Stimulated activated CD4-positive, alpha-beta T cell treated with anti-CD3 and anti-CD28 coated beads, Interleukin-4, amount 100 ng/mL, for 24 hours (primary cell): ENCODE results near the gene NGFR.

Experiments used
- DNase-seq: peaks from one replicate; pipeline ENCODE4 v3.0.0-alpha.2; 2020

NGFR gene

DNA sequence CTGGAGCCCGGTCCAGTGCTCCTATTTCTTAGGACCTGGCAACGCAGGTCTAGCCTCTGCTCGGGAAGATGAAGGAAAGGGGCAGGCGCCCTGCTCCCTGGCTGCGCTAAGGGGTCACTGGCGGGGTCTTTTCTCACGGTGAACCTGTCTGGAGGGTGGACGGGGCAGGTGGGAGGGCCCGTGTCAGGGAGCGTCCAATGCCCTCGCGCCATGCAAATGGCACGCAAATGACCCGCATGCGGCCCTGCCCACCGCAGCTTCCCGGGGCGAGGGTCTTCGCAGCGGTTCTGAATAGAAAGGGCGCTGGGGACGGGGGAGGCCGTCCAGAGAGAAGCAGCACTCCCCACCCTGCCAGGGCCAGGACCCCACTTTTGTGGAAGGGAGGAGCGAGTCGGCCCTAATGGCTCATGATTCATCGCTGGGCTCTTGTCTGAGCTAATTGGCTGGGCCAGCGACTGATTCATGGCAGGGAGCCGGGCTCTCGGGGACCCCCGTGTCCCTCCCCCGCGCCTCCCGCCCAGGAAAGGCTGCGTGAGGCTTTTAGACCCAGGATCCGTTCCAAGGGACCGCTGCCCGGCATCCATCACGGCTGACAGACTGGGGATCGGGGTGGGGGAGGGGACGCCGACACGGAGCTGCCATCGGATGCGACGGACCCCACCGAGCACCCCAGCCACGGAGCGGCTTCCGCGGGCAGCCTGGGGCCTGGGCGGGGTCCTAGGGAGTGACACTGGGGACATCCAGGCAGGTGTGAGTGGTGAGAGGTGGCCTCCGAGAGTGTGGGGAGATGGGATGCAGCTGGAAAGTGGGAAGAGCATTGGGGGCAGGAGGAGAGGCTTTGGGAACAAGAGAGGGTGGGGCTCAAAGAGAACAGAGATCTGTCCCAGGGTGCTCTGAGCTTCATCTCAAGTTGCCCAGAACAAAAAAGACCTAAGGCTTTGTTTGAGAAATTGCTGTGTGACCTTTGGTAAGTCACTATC, 25.0 kb upstream of the NGFR start:
- DNase-seq = no peak

DNA sequence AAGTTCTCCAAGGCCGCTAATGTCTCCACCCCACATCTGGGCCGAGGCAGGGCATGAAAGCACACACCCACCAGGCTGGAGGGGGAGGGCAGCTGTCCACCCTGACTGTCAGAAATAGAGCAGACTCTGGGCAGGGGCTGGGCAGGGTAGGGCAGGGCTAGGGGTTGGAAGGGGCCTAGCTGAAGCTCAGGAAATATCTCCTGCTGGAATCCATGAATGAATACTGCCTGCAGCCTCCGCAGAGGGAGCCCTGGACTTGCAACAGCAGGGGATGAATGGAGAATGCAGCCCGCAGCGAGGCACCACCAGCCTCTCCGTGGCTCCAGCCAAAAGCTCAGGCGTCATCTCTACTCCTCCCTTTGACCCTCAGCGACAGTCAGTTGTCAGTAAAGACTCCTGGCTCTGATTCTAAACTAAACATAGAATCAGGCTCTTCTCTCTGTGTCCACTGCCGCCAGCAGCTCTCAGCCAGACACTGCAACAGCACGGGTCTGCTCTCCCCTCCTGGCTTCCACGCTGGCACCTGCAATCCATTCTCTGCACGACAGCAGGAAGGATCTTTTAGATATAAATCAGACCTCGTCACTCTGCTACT, 23.9 kb upstream of the NGFR start:
- no peak for DNase-seq

DNA sequence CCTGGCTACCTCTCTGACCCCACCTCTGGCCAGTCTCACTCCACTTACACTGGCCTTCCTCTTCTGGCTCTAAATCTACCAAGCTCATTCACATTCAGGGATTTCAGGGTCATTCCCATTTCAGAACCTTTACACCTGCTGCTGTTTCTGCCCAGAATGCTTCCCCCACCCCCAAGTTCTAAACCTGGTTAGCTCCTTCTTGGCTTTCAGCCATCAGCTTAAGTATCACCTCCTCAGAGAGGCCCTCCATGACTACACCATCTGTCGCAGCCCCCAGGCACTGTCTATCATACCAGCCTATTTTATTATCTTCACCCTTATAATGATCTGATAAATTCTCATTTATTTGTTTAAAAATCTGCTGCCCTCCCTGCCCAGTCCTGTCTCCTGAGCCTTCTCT, 23.3 kb upstream of the NGFR start:
- no peak for DNase-seq

DNA sequence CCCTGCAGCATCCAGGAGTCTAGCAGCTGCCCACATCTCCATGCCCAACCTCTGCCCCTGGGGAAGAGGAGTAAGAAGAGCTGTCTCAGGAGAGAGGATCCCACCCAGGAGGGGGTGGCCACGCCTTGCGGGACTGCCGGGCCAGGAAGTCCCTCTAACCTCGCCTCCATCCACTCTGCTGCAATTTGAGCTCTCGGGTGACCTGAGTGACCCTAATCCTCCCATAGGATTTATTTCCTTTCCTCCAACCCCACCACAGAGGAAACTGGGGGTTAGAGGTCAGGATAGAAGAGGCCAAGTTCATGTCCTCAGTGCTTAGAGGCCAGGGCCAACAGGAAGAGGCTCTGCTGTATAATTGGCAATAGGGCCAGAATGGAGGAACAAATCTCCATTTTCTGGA, 22.6 kb upstream of the NGFR start:
- DNase-seq = no peak

DNA sequence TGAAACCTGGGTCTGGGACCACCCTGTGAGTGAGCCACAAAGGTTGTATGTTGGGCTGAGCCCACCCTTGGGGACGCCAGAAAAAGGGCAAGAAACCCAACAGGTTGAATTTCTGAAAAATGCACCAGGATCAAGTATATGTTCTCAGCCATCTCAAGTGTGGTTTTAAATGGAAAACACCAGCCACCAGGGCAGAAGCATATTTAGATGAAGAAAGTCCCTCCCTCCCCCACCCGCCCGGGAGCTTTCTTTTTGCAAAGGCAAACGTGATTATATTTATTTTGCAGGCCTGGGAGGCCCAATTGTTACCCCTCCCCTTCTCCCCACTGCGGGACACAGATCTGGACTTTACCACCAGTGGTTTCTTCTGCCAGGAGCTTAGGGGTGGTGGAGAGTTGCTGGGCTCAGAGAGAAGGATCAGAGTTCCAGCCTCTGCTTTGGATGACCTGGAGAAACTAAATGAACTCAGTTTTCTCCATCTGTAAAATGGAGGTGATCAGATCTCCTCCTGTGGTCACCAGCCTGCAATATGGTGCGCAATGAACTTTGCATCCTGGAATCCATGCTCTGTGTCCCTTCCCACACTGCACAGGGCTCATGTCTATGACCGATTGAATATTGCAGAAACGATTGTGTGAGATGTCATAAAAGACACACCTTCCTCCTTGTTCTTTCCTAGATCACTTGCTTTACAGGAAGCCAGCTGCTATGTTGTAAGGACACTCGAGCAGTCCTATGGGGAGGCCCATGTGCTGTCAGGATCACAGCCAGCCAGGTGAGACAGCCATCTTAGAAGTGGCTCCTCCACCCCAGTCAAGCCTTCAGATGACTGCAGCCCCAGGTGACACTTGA, 21.0 kb upstream of the NGFR start:
- no peak for DNase-seq

DNA sequence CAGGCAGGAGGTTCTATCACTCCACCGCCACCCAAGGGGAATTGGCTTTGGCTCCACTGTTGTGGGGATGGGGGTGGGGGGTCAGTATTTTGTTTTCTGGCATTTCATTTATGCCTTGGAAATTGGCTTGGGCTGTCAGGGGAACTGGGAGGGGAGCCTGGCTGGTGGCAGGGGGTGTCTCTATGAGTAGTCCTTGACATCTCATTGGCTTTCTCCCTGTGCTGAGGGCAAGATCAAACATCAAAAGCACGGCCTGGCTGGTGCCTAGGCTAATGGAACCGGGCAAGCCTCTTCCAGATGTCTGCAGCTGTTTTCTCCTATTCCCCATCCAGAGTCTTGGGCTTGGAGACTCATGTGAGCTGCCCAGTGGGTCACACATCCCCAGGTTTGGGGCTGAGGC, 17.4 kb upstream of the NGFR start:
- no peak for DNase-seq

DNA sequence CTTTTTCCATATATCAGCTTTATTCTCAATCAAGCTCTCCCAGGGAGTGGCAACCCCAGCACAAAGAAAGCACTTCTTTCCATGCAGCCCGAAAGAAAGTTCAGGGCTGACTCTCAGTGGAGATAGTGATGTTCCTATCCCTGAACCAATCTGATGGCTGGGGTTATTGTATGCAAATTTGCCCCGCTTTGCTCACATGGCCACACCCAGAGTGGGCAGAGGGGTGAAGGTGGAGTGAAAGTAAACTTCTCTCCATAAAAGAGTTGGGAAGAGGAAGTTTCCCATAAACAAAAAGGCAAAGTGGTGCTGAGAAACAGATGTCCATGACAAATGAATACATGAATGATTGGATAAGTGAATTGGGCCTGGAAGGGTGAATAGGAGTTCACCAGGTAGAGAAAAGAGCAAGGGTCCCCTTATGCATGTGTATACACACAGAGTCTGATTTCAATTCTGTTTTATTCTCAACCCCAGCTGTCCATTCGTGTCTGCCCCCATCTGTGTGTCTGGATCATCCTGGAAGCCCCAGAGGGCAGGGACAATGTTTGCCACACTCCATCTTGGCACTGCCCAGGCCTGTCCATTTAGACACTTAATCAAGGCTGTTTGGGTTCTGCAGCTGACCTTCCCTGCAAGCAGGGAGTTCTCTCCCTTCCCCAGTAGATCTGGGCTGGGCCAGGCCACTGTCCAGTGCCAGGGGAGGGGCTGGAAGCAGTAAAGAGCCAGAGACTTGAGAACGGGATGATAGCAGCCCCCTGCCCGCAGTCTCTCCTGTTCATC, 14.1 kb upstream of the NGFR start:
- no peak for DNase-seq

DNA sequence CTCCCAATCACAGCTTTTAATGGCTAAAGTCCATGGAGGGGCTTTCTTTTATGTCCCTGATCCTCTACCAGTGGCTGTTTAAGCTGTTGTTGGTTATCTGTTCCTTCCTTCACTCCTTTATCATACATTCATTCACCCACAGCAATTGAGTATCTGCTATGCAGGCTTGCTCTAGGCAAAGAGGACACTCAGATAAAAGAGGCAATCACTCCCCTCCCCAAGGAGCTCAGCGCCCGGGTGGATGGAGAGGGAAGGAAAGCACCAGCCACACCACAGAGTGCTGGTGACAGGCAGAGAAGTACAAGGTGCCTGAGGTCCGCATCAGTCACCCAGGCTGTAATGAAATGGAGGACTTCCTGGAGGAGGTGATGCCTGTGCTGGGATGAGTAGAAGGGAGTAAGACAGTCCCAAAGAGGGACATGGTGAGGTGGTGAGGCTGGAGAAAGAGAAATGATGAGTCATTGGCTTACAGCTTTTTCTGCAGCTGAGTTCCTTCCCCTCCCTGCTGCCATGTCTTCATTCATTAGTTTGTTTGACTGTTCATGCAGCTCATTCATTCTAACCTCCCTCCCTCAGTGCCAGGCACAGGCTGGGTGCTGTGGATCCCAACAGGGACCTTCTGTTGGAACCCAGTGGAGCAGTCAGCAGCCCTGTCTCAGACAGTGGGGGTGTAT, 12.8 kb upstream of the NGFR start:
- DNase-seq = no peak

DNA sequence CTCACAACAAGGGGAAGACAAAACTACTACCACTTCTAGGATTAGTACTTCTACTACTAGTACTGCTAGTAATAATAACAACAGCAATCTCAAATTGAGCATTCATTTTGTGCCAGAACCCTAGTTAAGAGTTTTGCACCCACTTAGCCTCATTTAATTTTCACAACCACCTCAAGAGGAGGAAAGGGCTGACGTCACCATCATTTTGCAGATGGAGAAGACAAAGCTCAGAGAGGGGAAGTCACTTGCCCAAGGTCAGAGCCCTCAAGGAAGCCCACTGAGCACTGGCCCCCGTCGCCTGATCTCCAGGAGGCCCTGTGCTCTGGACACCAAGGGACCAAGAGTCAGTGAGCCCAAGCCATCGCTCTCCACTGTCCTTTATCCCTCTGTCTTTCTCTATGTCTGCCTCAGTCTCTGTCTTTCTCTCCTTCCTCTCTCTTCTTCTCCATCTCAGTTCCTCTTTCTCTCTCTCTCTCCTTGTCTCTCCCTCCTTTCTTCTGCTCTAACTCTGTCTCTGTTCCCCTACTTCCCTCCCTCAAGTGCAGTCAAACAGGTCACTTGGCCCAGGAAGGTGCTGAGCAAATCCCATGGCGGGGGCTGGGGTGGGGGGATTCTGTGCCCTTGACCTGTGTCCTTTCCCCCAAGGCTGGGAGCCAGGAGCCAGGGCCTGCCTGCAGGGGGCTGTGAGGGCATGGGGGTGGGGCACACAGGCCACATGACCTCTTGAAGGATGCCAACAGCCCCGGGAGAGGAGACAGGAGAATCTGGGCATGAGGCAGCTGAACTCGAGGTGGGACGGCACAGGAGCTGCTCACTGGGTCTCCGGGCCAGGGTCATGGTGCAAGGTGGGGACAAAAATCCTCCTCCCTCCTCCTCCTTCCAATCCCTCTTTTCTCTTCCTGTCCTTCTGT, 11.2 kb upstream of the NGFR start:
- DNase-seq = no peak

DNA sequence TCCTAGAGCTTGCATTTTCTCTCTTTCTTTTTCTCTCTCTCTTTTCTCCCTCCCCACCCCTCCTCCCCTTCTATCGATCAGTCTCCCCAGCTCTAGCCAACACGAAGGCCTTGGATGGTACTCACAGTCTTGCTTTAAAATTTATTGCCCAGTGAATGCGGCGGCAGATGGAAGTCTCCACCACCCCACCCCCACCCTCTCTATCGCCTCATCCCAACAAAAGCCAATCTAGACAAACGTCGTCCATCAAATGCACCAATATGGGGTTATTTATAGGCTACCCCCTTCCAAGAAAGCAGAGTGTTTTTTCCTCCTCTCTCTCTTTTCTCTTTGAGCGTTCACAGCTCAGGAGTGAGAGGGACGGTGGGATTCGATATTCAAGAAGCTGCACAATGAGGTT, 10.5 kb upstream of the NGFR start:
- no peak for DNase-seq

DNA sequence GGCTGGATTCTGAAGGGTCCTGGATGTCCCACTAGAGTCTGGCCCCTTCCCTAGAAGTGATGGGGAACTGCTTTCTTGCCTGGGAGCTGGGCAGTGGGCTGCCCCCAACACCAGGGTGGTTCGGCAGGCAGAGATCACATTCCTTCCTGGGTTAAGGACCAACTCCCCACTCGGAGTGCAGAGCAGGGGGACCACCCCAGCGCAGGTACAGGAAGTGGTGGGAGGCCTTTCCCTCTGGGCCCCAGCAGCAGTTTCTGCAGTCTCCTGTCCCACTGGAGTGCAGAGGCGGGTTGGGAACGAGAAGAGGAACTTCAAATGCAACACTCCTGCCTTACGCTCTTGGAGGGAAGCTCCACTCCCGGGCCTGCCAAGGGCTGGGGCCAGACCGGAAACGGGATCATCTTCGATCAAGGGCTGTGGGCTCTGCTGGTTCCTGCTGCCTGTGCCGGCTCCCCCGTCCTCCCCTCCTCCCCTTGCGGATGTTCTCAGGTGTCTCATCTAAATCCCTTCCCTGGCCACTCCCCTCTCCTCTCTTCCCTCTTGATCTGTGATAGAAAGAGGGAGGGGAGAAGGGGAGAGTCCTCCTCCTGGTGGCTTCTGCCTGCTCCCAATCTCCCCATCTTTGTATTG, 9.0 kb upstream of the NGFR start:
- no peak for DNase-seq

DNA sequence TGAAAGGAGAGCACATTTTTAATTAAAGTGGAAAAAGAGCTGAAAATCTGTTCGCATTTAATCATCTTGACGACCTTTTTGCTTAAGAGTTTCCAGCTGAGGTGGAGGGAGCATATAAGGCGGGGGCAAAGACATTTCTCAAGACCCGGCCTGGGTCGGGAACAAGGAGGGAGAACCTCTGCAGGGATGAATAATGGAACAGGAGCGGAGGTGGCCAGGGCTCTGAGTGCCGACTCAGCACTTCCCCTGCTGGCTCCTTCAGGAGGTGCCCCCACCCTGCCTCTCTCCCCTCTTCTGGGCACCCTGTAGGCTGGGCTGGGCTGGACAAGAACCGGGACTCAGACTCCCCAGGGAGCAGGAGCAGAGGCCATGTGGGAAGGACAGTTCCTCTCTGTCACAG, 7.9 kb upstream of the NGFR start:
- no peak for DNase-seq

DNA sequence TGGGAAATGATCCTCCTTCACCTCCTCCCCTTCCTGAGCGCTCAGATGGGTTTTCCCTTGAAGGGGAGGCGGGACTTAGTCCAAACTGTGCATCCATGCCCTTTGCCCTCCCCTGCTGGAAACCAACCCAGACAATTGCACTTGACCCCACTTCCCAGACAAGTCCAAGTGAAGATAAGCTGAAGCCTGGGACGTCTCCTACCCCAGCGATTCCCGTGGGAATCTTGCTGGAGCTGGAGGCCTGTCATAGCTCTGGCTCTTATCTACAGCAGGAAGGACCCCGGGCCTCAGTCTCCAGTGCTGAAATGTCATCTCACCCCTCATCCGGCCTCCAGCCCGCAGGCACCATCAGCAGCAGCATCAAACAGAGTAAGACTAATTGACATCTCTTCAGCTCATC, 6.5 kb upstream of the NGFR start:
- DNase-seq = no peak

DNA sequence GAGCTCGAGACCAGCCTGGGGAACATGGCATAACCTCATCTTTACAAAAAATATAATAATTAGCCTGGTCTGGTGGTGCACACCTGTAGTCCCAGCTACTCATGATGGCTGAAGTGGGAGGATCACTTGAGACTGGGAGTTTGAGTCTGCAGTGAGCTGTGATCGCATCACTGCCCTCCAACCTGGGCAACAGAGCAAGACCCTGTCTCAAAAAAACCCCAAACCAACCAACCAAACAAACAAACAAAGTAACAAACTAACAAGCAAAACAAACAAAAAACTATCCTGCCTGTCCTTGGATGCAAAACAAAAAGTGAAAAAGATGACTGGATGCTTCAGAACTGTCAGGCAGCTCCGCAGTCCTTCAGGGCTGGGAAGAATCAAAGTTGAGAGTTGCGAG, 5.7 kb upstream of the NGFR start:
- DNase-seq = no peak

DNA sequence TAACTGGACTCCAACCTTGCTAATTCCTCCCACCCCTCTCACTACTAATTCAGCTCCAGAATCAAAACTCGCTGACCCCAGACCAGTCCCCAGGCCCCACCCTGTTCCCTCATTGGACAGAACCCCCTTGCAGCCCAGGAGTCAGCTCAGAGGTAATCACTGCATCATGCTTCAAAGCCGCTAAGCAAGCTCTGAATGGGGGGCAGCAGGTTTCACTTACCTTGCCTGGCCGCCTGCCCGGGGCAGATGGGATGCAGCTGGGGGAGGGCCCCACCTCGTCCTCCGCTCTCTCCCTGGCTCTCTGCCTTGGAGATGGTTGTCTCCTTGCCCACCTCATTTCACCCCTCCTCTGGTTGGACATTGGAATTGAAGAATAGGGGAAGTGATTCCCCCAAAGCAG, 4.8 kb upstream of the NGFR start:
- DNase-seq = no peak

DNA sequence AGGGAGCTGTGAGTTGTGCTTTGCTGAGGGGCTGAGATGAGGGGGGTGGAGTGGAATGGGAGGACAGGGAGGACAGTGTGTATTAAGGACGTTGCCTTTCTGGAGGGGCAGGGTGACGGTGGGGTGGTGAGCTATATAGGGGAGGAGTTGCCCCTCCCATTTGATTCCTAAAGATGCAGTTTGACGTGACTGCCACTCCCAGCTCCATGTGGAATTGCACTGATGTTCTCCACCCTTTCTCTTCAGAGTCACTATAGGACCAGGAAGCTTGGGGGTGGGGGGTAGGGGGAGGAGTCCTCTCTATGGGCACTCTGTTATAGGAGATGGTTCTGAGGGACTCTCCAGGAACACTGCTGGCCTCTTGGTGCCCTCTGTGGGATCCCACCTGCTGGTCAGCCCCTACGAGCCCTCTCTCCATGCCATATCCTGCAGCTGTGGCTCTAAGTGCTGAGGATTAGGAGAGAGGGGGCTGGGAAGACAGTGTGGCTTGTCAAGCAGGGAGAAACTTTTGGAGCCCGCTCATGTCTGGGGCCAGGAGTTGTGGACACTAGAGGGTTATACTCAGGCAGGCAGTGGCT, 3.8 kb upstream of the NGFR start:
- DNase-seq = no peak

DNA sequence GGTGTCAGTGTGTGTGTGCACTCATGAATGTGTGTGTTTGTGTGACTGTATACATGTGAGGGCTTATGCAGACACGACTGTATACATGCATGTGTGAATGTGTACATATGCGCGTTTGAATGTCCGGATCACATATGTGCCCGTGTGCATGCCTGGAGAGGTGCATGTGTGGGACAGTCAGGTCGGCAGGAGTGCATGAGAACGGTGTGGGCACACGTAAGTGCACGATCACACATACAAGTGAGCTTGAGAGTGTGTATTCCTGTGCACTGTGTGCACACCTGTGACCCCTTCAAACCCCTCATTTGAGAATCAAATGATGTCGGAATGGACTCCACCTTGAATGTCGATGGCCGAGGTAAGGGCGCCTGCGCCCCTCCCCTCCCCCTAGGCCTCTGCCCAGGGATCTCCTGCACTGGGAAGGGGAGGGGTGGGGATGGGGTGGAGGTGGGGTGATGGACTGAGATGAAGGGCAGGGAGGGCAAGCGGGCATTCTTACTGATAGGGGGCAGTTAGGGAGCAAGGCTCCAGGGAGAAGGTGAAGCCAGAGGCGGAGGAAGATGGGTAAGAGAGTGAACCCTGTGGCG, 601 bp upstream of the NGFR start:
- DNase-seq = no peak

DNA sequence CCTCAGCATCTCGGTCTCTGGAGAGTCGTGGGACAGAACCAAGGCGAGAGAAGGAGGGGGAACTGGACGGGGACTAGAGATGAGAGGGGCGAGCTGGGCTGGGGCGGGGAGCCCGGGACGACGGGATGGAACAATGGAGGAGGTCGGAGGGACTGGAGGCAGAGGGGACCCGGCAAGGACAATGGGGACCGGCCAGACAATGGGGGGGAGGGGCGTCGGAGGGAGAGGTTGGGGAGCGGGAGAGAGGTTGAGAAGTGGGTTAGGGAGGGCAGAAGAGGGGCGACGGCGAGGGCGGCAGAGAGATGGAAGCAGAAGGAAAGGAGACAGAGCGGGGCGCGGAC, 719 bp downstream of the NGFR start:
- DNase-seq = no peak

DNA sequence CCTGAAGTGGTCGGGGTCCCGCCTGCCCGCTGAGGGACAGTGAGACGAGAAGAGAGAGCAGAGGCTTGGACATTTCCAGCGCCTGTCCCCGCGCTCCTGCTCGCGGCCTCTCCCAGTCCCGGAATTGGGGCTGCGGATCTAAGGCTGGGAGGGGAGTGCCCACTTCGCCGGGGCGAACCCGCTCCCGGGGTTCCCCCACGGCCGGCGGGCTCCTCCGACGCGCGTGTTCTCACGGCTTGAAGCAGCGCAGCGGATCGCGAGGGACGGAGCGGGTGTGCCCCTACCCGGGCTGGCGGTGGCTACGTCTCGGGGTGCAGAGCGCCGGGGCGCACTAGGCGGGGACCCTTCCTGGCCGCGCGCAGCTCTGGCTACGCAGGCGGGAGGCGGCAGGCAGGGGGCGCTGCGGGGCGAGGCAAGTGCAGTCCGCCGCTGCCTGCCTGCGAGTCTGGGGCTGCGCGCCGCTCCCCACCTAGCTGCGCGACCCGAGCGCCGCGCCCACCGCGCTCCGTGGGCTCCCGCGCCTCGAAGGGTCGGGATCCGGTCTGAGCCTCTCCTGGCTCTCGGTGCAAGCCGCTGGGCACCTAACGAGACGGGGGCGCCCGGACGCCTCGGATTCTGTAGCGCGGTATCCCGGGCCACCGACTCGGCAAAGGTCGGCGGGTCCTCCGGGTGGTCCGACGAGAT, 1.2 kb downstream of the NGFR start:
- DNase-seq = peak; percentile 84

DNA sequence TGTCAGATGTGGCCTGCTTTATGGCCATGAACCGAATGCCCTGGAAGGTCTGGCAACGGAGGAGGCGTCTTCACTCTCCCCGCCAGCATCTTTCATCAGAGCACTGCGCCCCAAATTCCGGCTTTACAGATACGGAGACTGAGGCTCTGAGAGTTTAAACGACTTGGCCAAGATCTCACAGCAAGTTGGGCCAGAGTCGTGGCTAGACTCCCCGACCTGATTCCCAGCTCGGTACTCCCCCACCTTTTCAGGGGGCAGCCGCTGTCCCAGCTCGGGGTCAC, 1.7 kb downstream of the NGFR start:
- no peak for DNase-seq
